NCI-H2196 treated with DMSO at 0.1 percent for 48 hours (cell line): ENCODE measurements around the gene JARID2.

Experiments used
- DNase-seq: peaks from one replicate; lab custom pipeline; 2025; ENCODE audit not compliant: unreplicated experiment; lab: John Stamatoyannopoulos, UW

JARID2 gene

GRCh38 chr6:15434823-15435380 is 189.0 kb downstream of the JARID2 start:
- no peak for DNase-seq

DNA sequence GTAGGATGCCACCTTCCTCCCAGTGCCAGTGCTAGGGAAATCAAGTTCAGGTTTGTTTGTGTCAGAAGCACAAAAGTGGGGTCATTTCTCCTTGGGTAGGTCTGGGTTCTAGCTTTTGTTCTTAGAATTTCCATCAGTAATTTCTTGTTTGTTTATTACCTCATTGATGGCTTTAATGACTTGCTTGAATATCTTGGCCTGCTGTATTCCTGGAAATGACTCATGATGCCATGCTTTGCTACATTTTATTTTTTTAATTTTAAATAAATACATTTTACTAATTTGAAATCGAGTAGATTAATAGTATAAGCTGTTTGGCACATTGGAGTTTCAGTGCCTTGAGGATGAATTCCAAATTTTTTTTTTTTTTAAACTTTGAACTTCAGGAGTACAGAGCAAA is 189.6 kb downstream of the JARID2 start:
- DNase-seq = no peak

DNA sequence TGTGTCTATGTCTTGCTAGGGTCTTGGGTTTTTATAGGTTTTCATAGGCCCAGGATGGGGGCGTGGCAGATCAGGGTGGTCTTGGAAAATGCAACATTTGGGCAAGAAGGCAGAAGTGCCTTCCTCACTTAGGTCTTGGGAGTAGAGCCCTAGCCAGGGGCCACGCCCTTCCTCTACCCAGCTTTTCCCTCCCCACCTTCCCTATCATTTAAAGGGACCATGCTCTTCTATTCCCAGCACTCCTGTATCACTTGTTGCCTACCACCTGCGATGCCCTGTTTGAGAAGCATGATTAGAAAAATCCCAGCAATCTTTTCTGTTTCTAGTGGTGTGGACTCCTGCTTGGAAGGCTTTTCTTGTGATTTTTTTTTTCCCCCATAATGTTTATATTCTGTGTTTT is 190.6 kb downstream of the JARID2 start:
- no peak for DNase-seq

GRCh38 chr6:15437090-15437635 is 191.3 kb downstream of the JARID2 start:
- no peak for DNase-seq

DNA sequence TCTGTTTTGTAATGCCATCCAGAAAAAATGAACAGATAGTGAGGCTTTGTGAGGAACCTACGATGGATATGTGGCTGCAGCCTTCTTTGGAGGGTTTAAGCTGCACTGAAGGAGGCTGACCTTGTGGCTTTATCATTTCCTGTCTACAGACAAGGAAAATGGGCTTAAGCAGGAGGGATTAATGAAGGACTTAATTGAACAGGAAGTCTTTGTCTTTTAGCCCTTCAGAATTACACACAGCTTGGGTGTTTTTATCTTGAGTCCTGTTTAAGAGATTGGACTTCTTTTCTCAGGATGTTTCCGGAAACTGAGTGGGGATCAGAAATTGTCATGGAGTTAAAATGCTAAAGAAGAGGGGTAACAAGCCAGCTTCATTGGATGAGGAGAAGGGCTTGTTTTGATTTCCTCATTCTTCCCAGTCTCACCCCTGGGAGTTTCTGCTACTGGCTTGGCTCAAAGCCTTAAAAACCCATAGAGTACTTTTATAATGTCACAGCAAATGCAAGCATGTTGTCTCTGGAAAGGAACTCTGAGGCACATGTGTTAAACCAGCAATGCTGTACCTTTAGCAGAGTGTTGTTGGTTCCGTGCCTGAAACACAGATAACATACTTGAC is 193.6 kb downstream of the JARID2 start:
- DNase-seq = no peak

DNA sequence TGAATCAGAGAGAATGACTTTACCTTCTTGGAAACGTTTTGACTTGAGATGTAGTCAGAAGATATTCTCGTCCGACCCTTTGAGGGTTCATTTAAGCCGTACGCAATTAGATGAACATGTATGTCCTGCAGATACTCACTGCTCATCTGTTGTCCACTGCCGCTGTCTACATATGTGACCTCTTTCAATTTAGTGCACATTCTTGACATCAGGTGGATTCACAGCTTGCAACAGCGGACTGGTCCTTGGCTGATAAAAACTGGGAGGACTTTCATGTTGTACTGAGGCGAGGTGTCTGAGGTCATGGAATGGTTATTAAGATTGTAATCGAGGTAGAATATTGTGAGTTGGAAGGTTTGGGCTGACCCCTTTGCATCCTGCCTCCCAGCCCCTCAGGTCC is 194.2 kb downstream of the JARID2 start:
- no peak for DNase-seq

- DNase-seq = peak; percentile 33
Observed at GRCh38 chr6:15441215-15441868, 195.5 kb downstream of the JARID2 start.

GRCh38 chr6:15441981-15442380 is 196.1 kb downstream of the JARID2 start:
- no peak for DNase-seq

DNA sequence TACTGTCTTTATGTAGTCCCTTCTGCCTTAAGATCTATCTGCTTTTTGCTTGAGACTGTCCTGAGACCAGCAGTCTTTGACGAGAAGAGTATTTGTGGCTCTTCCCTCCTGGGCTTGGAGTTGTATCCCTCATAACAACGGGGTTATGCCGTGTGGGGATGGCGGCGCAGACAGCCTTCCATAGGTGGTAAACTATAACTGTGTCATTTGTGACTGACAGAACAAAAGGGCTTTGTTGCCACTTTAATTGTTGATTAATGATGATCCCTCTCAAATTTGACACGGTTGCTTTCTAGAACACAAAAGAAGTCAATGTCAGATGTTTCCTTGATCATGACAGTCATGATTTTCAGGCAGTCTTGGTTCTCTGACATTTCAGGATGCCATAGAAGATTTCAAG is 196.6 kb downstream of the JARID2 start:
- no peak for DNase-seq

DNA sequence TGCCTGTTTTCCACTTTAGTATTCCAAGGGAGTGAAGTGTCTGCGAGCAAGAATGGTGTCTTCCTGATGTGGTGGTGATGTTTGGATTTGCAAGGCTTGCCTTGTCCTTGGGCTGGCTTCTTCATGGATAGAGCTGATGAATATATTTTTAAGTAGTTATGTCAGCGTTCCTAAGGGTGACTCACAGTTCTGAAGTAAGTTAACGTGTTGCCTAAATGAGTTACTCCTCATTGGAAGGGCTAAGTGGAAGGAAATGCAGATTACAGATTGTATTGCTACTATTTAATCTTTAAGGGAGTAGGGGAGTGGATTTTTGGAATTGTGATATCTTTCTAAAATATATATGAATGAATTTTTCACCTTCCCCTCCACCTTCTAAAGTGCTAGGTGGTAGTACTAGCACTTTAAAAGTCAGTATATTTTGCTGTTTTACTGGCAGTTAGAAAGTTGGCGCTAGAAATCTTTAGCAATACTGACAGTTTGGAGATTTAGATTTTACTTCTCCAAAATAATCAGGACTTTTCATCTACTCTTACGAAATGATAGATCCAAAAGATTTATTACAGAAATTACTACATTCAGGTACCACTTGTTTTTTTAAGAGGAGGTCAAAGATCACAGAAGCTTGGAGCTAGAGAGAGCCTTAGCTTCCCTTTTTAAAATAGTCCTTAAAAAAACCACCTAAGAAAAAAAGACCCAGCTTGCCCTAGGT is 197.4 kb downstream of the JARID2 start:
- DNase-seq = no peak

DNA sequence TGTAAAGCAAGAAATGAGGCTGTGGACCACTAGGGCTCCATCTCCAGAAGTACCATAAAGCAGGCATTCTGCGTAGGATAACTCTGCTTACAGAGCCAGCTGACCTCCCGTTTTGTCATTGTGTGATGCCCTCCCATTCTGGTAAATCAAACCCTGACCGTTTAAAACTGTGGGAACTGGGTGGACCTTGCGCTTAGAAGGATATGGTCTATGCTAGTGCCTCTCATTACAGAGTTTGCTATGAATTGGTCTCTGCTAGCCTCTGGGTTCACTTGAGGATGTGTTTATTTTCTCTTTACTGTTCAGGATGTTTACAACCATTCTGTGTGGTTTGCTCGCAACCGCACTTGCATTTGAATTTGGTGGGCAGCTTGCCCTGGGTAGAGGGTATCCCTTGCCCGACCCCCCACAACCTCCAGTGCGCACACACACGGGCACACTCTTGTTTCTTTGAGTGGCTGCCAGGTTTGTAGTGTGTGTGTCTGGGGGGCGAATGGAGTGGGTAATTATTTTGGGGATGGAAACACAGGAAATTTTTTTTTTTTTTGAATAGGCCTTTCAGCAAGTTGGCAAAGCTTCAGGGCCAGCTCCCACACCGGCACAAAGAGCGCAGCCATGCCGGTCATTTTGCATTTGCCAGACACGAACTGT is 198.3 kb downstream of the JARID2 start:
- DNase-seq = no peak

GRCh38 chr6:15444881-15445280 is 199.0 kb downstream of the JARID2 start:
- DNase-seq = no peak

DNA sequence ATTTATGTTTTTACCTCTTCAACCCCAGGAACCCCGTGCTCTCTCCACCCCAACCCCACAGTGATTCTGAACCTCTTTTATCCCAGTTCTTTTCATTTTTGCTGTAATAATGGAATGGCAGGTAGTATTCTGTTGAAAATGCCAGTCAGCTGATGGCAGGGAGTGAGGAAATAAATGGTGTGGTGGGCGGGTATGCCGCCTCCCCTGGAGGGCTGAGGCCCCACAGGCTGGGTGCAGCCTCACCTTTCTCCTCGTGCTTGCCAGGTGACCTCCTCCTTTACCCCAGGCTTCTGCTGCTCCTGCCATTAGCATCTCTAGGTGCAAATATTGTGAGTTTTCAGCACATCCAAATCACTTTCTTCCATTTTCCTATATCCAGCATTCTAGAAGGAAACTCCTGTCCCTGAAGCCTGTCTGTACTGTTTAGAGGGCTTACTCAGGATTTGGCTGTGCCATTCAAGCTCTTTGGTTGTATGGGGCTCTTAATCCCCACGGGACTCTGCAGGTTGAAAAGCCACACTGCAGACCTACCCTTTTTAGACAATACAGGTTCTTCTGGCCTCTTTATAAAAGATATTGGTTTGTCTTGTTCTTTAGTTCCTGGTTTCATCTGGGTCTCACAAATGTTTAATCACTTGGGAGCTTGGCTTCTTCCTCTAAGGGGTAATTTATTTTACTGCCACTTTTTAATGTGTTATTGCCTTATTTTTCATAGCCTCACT is 201.8 kb downstream of the JARID2 start:
- no peak for DNase-seq

DNA sequence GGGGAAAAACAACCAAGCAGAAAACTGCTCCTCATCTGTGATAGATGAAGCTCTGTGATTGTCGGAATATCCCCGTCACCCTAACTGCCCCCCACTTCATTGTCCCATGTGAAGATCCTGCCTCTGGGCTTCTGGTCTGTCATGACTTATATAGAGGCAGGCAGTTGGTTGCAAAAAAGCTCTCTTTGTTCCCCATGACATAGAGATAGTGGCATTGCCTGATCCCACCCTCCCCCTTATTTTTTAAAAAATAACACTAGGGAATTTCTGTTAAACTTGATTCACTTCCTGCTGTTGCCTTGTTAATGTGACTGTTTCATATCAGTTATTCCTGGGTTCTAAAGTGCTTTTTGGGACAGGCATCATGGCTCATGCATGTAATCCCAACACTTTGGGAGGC is 203.1 kb downstream of the JARID2 start:
- no peak for DNase-seq

DNA sequence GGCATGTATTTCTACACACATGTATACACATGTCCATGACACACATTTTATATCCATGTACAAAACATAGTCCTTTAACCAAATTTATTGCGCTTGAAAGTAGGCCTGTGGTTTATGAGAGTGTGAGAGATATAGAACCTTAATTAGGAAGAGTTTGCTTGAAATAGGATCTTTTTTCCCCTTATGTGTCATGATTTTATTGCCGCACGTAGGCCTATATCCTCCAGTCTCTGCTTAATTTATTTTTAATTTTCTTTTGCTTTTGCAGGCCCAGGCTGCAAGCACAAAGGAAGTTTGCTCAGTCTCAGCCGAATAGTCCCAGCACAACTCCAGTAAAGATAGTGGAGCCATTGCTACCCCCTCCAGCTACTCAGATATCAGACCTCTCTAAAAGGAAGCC is 205.9 kb downstream of the JARID2 start:
- no peak for DNase-seq

DNA sequence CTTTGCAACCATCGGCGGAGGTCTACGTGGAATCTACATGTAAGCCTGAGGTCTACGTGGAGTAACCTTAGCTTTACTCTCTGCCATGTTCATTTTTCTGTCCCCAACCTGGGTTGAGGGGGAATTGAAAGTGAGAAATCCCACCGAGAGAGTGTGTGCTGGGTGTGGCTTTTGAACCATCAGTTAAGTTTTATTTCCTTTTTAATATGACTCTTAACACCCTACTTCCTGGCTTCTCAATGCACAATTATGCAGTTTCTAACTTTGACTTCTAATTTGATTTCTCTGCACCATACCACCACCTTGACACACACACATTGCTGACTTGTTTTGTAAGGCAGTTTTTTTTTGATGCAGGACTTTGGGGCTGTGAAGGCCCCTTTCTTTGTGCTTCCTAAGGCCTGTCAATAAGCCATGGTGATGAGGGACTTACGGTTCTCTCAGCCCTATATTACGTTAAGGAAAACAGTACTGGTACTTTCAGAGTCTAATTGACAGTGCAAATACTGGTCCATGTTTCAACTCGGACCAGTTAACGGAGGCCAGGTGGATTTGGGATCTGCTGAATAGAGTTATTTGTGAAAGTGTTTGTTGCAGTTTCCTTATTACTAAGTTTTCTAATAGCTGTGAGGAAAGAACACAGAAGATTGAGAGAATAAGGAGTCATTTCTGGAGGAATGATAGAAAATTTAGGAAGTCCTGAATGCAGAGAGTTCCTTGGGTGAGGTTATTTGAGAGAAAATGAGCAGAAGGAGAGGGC is 206.5 kb downstream of the JARID2 start:
- DNase-seq = no peak

DNA sequence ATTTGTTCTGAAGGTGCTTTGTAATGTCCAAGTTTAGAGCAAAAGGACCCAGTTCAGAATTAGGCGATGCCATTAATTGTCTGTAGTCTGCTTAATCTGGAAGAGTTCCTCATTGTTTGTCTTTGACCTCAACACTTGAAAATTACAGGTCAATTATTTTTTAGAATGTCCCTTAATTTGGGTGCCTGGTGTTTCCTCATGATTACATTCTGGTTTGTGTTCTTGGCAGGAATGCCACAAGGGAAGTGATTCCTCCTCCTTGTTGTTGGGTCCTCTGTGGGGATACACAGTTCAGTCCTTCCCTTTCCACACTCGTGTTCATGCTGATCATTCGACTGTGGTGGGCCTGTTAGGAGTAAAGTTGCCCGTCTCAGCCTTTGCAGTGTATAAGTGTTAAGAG is 207.3 kb downstream of the JARID2 start:
- no peak for DNase-seq

- DNase-seq = no peak
Observed at GRCh38 chr6:15453622-15454021, 207.8 kb downstream of the JARID2 start.

- DNase-seq = no peak
Observed at GRCh38 chr6:15456422-15456821, 210.6 kb downstream of the JARID2 start.

DNA sequence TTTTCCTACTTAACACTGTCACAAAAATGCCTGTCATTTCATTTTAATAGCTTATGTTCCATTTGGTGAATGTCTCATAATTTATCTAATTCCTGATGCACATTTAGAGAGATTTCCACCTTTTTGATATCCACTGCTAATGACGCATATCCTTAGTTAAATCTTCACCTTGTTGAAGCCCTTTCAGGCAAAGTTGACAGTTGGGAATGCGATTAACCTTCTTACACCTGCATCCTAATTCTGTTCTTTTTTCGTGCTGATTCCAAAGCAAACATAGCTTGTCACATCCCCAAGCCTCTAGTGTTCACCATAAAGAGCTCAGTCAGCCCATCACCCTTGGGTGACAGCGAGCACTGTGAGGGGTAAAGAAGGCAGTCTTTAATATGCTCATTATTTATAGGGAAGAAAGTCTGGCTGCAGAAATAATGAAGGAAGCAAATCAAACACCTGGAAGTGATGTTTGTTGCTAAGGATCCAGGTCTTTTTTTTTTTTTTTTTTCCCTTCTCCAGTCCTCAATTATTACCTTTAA is 211.3 kb downstream of the JARID2 start:
- DNase-seq = no peak
